ENCODE measurements around the gene CNBD2. TPM values are rescaled to one million over a fixed set of nuclear protein-coding genes. Genes with fewer than 3 reads are reported as not detected.

Gene CNBD2
- total RNA-seq, 1 donor, result 2.2 TPM

- no peak for DNase-seq (ENCODE audit: low read depth)
- H3K4me3 ChIP-seq (ENCODE audit: low read depth, low read length), result no peak overlapping the region
- no peak for TF ChIP-seq CTCF (IDR thresholded peaks at IDR 0.05; ENCODE audit: insufficient read depth, low read length)
These were observed 4.1 kb downstream of the CNBD2 start for GRCh38 chr20:35972462-35972861.

GRCh38 chr20:35974256-35974655 is 5.9 kb downstream of the CNBD2 start:
- TF ChIP-seq CTCF (IDR thresholded peaks at IDR 0.05; ENCODE audit: insufficient read depth, low read length), result no peak
- no peak overlapping the region for H3K4me3 ChIP-seq (ENCODE audit: low read depth, low read length)

GRCh38 chr20:35975576-35976373 is 7.4 kb downstream of the CNBD2 start:
- H3K4me3 ChIP-seq (ENCODE audit: low read depth, low read length), result no peak overlapping the region
- DNase-seq (ENCODE audit: low read depth), result no peak
- TF ChIP-seq CTCF (IDR thresholded peaks at IDR 0.05; ENCODE audit: insufficient read depth, low read length), result no peak

More at GRCh38 chr20:35974256-35974655, 5.9 kb downstream of the CNBD2 start:
- no peak for DNase-seq (ENCODE audit: low read depth)

- TF ChIP-seq CTCF (IDR thresholded peaks at IDR 0.05; ENCODE audit: insufficient read depth, low read length), result no peak
- no peak overlapping the region for H3K4me3 ChIP-seq (ENCODE audit: low read depth, low read length)
- peak; percentile 21 for DNase-seq (ENCODE audit: low read depth)
These were observed 9.7 kb downstream of the CNBD2 start for GRCh38 chr20:35978041-35978513.

GRCh38 chr20:35979544-35979943 is 11.2 kb downstream of the CNBD2 start:
- no peak for TF ChIP-seq CTCF (IDR thresholded peaks at IDR 0.05; ENCODE audit: insufficient read depth, low read length)
- no peak overlapping the region for H3K4me3 ChIP-seq (ENCODE audit: low read depth, low read length)
- no peak for DNase-seq (ENCODE audit: low read depth)

GRCh38 chr20:35981969-35982368 is 13.6 kb downstream of the CNBD2 start:
- DNase-seq (ENCODE audit: low read depth), result no peak
- TF ChIP-seq CTCF (IDR thresholded peaks at IDR 0.05; ENCODE audit: insufficient read depth, low read length), result no peak
- H3K4me3 ChIP-seq (ENCODE audit: low read depth, low read length), result no peak overlapping the region
